Measurements from ENCODE around the gene KRT33B. TPM values are rescaled to one million over a fixed set of nuclear protein-coding genes. Genes with fewer than 3 reads are reported as not detected.

Gene KRT33B
- total RNA-seq, 1 experiment from 2014 or later = not detected

DNA sequence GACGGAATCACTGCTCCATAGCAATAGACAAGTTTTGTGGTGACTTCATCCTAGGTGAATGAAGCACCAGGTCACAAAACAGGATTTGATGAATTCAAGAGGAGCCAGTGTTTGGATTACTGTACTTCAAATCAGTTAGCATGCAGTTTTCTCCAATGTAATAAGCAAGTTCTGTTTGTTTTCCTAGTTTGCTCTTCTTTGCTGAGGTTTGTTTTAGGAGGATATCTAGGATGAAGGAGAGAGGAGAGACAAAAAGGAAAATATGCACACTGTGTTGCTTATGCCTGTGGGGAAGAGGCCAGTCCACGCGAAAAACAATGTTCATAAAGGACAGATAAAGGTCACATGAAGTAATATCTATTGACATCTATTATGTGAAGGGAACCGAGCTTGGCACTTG lies 45.8 kb upstream of the KRT33B start:
- Histone ChIP-seq H3K9ac (ENCODE audit: extremely low read depth, insufficient read length, low read length) (no peak overlapping the region), H2BK15ac (ENCODE audit: low read depth, low read length) (no peak overlapping the region), H3K23ac (ENCODE audit: insufficient read length, low read depth, low read length) (no peak overlapping the region), H4K20me1 (ENCODE audit: control insufficient read depth, insufficient read depth, insufficient read length) (no peaks in the 10 kb centered on the region), H4K91ac (ENCODE audit: insufficient read length, low read depth, low read length) (no peak overlapping the region), H3K79me2 (ENCODE audit: insufficient read depth, low read length) (no peaks in the 10 kb centered on the region), H2AK5ac (ENCODE audit: insufficient read length, low read length) (no peak overlapping the region), H3K4ac (ENCODE audit: low read depth, low read length) (no peak overlapping the region), H2BK120ac (ENCODE audit: low read depth, low read length, poor library complexity, severe bottlenecking) (no peak overlapping the region), H3K27ac (ENCODE audit: insufficient read length, low read depth, low read length) (no peak overlapping the region), H3K56ac (ENCODE audit: insufficient read length, low read depth, low read length) (no peak overlapping the region), H3K4me2 (ENCODE audit: insufficient read depth, insufficient read length, low read length) (no peak overlapping the region), H3K79me1 (ENCODE audit: insufficient read depth, low read depth, low read length, poor library complexity, severe bottlenecking) (no peaks in the 10 kb centered on the region), H2BK12ac (ENCODE audit: insufficient read length, low read depth, low read length) (no peak overlapping the region), H3K14ac (ENCODE audit: insufficient read depth, low read length) (no peak overlapping the region), H2BK20ac (ENCODE audit: low read depth, low read length, poor library complexity, severe bottlenecking) (no peak overlapping the region), H2AFZ (ENCODE audit: low read length) (no peak overlapping the region), H3K27me3 (ENCODE audit: insufficient read depth, low read length) (no peaks in the 10 kb centered on the region), H2BK5ac (ENCODE audit: insufficient read length, low read length) (no peak overlapping the region), H3T11ph (ENCODE audit: low read length) (no peak overlapping the region), H3K23me2 (ENCODE audit: insufficient read length, low read depth, low read length, poor library complexity, severe bottlenecking) (no peaks in the 10 kb centered on the region), H3K18ac (ENCODE audit: insufficient read length, low read depth, low read length) (no peak overlapping the region), H4K8ac (replicated peaks; ENCODE audit: insufficient read length, low read depth, low read length) (no peak overlapping the region), H4K5ac (ENCODE audit: insufficient read length, low read depth, low read length) (no peak overlapping the region), H3K9me3 (ENCODE audit: control insufficient read depth, low read depth, low read length) (no peaks in the 10 kb centered on the region), H3K4me1 (ENCODE audit: insufficient read depth, low read length) (peaks cover 4% of the 10 kb centered on the region)
- Mint-ChIP-seq H3K27ac (no peak overlapping the region), H3K27me3 (ENCODE audit: low read depth) (peaks cover 5% of the 10 kb centered on the region; the same call in 1 of the 2 replicates), H3K4me3 (no peak overlapping the region), H3K9me3 (no peaks in the 10 kb centered on the region), H3K36me3 (ENCODE audit: insufficient read depth in 1 of 3, low read depth in 3 of 3) (no peaks in the 10 kb centered on the region), H3K4me1 (peaks cover 36 to 38% of the 10 kb centered on the region in 2 experiments)
- TF ChIP-seq, protein P1, sequence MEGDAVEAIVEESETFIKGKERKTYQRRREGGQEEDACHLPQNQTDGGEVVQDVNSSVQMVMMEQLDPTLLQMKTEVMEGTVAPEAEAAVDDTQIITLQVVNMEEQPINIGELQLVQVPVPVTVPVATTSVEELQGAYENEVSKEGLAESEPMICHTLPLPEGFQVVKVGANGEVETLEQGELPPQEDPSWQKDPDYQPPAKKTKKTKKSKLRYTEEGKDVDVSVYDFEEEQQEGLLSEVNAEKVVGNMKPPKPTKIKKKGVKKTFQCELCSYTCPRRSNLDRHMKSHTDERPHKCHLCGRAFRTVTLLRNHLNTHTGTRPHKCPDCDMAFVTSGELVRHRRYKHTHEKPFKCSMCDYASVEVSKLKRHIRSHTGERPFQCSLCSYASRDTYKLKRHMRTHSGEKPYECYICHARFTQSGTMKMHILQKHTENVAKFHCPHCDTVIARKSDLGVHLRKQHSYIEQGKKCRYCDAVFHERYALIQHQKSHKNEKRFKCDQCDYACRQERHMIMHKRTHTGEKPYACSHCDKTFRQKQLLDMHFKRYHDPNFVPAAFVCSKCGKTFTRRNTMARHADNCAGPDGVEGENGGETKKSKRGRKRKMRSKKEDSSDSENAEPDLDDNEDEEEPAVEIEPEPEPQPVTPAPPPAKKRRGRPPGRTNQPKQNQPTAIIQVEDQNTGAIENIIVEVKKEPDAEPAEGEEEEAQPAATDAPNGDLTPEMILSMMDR (conservative IDR thresholded peaks at IDR 0.05) = no peak
- no CpG with 5 or more reads among the region's 4 CpGs for WGBS (ENCODE audit: extremely low coverage, insufficient read length, low lambda C conversion rate)
- no peak for DNase-seq

Data from H9 (cell line).